SJCRH30 (cell line): ENCODE measurements around the gene FNDC8. TPM values are rescaled to one million over a fixed set of nuclear protein-coding genes. Genes with fewer than 3 reads are reported as not detected.
A peak's percentile ranks its signal among the peaks of the same experiment; 100 is the strongest.
"Not testable (repeated sequence)": the region's sequence is repeated elsewhere in the genome, so short reads cannot be mapped to it uniquely, and the experiment has no call there.

ENCODE experiments used
- DNase-seq, 2 experiments: peaks; one replicate each; pipeline ENCODE4 v3.0.0-alpha.2; 2015 to 2020
- H3K27ac ChIP-seq: fragments of 250-450 bp; sonication (Bioruptor Pico); 2 replicates; pipeline ENCODE4 v1.5.1; 2020; ENCODE audit warnings: mild to moderate bottlenecking, moderate library complexity
- H3K27me3 ChIP-seq: fragments of 250-450 bp; sonication (Bioruptor Pico); 2 replicates; pipeline ENCODE4 v1.5.1; 2020; ENCODE audit warnings: mild to moderate bottlenecking, moderate library complexity
- H3K36me3 ChIP-seq: fragments of 250-450 bp; sonication (Bioruptor Pico); 2 replicates; pipeline ENCODE4 v1.5.1; 2020; ENCODE audit warnings: mild to moderate bottlenecking, moderate library complexity
- H3K4me1 ChIP-seq: fragments of 250-450 bp; sonication (Bioruptor Pico); 2 replicates; pipeline ENCODE4 v1.5.1; 2020; ENCODE audit warnings: mild to moderate bottlenecking, moderate library complexity
- H3K4me3 ChIP-seq: fragments of 250-450 bp; sonication (Bioruptor Pico); 2 replicates; pipeline ENCODE4 v1.5.1; 2020; ENCODE audit warnings: mild to moderate bottlenecking, moderate library complexity
- H3K9me3 ChIP-seq: fragments of 250-450 bp; sonication (Bioruptor Pico); replicated peaks from 2 replicates; pipeline ENCODE4 v1.5.1; 2020; ENCODE audit warnings: mild to moderate bottlenecking, moderate library complexity
- total RNA-seq: library from RNA; depleted of rRNA; stranded (reverse); fragments of >200 nt; shearing (Covaris generic); gene quantifications from 2 replicates; pipeline ENCODE4 v1.2.3, GENCODE V29; 2014

Gene FNDC8
- total RNA-seq, 1 experiment from 2014 or later, result not detected

DNA sequence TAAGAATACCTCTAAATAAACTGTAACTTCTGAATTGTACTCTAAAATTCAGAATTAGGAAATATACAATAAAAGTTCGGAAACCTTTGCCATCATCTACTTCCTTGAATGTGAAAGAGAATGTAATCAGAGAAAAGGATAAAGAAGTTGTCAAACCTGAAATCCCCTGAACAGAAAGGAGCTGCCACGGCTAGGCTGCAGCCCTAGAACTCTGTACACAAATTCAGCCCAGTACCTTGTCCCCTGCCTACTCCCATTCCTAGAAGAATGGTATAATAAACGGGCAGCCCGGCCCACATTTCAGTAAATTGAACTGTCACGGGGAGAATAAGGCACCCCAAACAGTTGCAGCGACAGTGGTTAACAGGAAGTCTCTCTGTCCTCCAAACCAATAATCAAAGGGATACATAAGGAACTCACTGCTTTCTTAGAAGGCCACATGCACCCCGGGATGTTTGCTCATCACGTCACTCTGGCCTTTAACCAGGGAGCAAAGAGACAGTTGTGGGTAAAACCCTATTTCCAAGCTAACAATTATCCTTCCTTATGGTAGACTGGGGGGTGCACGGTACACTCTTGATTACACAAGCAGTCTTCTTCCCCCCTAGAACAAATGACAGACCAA, 33.6 kb upstream of the FNDC8 start:
- H3K9me3 ChIP-seq, result no peaks in the 10 kb centered on the region
- DNase-seq, result peak in 1 of 2 experiments; percentile 35

GRCh38 chr17:35088356-35088880, 33.0 kb upstream of the FNDC8 start:
- no peaks in the 10 kb centered on the region for H3K27me3 ChIP-seq
- H3K27ac ChIP-seq, result peak overlapping the region; percentile 23; the same call in 1 of the 2 replicates
- H3K36me3 ChIP-seq, result no peaks in the 10 kb centered on the region
- peaks cover 7% of the 10 kb centered on the region; the same call in 1 of the 2 replicates for H3K4me1 ChIP-seq
- DNase-seq, result peak; percentile 58 to 71
- peak overlapping the region; percentile 91 for H3K4me3 ChIP-seq
- no peaks in the 10 kb centered on the region for H3K9me3 ChIP-seq

More for the DNA sequence above, 33.6 kb upstream of the FNDC8 start:
- H3K36me3 ChIP-seq, result no peaks in the 10 kb centered on the region
- peak overlapping the region; percentile 23; the same call in 1 of the 2 replicates for H3K27ac ChIP-seq
- H3K27me3 ChIP-seq, result no peaks in the 10 kb centered on the region
- peaks cover 11% of the 10 kb centered on the region for H3K4me1 ChIP-seq
- H3K4me3 ChIP-seq, result peak overlapping the region; percentile 91

DNA sequence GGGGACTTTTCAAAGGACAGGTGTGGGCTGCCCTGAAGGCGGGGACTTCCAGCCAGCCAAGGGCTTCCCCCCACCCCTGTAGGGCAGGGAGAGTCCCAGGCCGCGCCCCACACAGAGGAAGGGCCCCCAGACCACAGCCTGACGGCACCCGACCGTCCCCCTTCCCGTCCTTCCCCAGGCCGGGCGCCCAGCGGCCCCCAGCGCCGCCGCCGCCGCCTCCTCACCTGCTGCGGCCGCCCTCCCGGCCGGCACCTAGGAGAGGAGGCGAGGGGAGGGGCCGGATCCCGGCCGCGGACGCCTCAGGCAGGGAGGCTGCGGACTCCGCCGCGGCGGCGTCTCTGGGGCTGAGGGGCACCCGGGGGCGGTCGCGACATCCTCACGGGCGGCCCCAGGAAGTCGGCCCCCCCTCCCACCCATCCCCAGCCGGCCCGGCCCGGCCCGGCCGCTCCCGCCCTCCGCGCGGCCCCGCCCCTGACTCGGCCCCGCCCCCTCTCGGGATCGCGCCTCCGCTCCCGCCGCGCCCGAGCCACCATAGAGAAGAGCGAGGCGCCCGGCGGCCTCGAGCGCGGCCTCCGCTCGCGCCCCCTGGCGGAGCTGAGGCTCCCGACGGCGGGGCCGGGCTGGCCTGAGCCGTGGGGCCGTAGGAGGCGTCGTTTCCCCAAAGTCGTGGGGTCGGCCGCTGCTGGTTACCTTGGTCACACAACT, 32.4 kb upstream of the FNDC8 start:
- no peaks in the 10 kb centered on the region for H3K27me3 ChIP-seq
- DNase-seq, result peak; percentile 78 to 89
- peak overlapping the region; percentile 27 for H3K27ac ChIP-seq
- no peaks in the 10 kb centered on the region for H3K36me3 ChIP-seq
- H3K9me3 ChIP-seq, result no peaks in the 10 kb centered on the region
- peaks cover 7% of the 10 kb centered on the region; the same call in 1 of the 2 replicates for H3K4me1 ChIP-seq
- H3K4me3 ChIP-seq, result peak overlapping the region; percentile 91

DNA sequence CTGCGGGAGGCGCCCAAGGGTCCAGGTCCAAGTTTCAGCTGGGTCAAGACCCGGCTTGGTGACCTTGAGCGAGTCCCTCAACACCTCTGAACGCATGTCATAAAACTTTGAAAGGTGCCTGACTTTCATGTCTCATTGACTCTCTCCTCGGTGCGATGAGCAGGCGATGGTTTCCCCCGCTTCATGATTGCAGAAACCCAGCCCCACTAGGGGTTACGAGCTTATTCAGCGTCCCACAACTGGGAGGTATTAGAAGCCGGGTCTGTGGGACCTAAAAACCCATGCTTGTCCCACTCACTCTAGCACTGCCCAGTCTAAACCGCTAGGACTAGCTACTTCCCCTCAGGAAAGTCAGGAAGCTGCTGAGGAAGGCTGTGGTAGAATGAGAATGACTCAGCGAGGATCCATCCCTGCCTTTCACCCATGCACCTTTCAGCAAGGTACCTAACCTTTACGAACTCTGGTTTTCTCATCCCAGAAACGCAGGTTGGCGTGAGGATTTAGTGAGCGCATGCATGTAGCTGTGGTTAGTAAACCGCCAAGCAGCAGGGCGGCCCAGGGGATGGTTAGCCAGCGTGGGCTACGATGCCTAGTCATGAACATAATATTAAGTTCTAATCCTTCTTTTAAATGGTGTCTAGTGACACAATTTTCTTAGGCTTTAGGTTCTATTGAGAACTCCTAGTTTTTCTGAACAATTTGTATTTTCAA, 31.7 kb upstream of the FNDC8 start:
- Histone ChIP-seq H3K27ac (peak overlapping the region; percentile 27), H3K9me3 (no peaks in the 10 kb centered on the region), H3K4me3 (peak overlapping the region; percentile 91), H3K4me1 (peaks cover 7% of the 10 kb centered on the region; the same call in 1 of the 2 replicates), H3K36me3 (no peaks in the 10 kb centered on the region), H3K27me3 (no peaks in the 10 kb centered on the region)
- DNase-seq, result peak; percentile 13 to 51

DNA sequence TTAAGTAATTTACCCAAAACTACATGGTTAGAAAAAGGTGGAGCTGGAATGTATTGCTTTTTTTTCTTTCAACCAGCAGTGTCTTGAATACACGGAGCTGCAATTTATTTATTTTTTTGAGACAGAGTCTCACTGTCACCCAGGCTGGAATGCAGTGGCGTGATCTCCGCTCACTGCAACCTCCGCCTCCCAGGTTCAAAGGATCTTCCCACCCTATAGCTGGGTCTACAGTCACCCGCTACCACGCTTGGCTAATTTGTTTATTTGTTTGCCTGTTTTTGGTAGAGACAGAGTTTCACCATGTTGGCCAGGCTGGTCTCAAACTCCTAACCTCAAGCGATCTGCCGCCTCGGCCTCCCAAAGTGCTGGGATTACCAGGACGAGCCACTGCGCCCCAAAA, 30.7 kb upstream of the FNDC8 start:
- H3K36me3 ChIP-seq, H3K27ac ChIP-seq, H3K4me1 ChIP-seq, DNase-seq, H3K4me3 ChIP-seq, H3K9me3 ChIP-seq, H3K27me3 ChIP-seq: not testable (repeated sequence)

DNA sequence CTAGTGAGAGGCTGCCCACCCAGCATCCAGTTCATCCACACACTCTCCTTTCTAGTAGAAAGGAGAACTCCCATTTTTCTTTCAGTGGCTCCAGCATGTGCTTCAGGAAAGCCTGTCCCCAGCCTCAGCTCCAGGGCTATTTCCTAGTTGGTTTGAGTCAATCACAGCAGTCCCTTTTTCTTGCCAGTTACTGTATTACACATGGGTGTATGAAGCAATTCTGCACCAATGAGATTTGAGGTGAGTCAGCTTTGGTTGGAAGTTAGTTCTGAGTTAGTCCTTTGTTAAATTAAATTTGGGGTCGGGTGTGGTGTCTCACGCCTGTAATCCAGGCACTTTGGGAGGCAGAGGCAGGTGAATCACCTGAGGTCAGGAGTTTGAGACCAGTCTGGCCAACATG, 26.5 kb upstream of the FNDC8 start:
- DNase-seq, result peak in 1 of 2 experiments; percentile 17
- no peak overlapping the region for H3K4me3 ChIP-seq
- H3K27me3 ChIP-seq, result no peaks in the 10 kb centered on the region
- peaks cover 2% of the 10 kb centered on the region; the same call in 1 of the 2 replicates for H3K4me1 ChIP-seq
- H3K36me3 ChIP-seq, result no peaks in the 10 kb centered on the region
- no peak overlapping the region for H3K27ac ChIP-seq
- H3K9me3 ChIP-seq, result no peaks in the 10 kb centered on the region

DNA sequence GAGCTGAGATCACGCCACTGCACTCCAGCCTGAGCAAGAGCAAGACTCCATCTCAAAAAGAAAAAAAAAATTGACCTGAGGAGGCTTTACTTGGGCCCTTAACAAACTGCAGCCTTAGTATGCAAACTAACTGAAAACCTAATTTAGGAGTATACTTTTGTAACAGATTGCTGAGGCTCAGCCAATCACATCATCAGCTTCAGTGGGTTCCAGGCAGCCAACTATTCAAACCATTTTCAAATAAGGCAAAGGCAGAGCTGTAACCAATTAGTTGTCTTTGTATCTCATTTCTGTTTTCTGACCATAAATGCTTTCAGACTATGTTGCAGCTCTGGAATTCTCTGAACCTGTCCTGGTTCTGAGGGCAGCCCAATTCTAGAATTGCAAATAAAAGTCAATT, 25.7 kb upstream of the FNDC8 start:
- Histone ChIP-seq H3K27me3 (no peaks in the 10 kb centered on the region), H3K4me1 (no peaks in the 10 kb centered on the region), H3K4me3 (no peak overlapping the region), H3K36me3 (0 out of 2 replicates have a peak, but pooled peaks cover 3% of the 10 kb centered on the region), H3K27ac (no peak overlapping the region), H3K9me3 (no peaks in the 10 kb centered on the region)
- DNase-seq, result no peak

DNA sequence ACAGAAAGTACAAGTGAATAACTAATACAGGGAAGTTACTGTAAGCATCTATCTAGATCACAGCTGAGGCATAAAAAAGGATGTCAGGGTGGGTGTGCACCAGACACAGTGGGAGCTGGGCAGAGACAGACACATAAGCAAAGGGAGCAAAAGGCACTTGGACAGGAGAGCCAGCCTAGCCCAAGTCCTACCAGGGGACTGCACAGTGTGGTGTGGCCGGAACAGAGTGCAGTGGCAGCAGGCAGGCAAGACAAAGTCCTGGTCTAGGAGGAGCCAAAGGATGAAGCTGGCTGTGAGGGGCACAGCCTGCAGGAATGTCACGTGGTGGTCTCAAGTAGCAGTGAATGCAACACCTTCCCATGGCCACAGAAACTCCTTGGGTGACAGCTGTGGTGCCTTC, 23.6 kb upstream of the FNDC8 start:
- Histone ChIP-seq H3K9me3 (no peaks in the 10 kb centered on the region), H3K27me3 (no peaks in the 10 kb centered on the region), H3K4me3 (no peak overlapping the region), H3K27ac (no peak overlapping the region), H3K36me3 (peaks cover 6% of the 10 kb centered on the region; the same call in 1 of the 2 replicates), H3K4me1 (no peaks in the 10 kb centered on the region)
- DNase-seq, result no peak

DNA sequence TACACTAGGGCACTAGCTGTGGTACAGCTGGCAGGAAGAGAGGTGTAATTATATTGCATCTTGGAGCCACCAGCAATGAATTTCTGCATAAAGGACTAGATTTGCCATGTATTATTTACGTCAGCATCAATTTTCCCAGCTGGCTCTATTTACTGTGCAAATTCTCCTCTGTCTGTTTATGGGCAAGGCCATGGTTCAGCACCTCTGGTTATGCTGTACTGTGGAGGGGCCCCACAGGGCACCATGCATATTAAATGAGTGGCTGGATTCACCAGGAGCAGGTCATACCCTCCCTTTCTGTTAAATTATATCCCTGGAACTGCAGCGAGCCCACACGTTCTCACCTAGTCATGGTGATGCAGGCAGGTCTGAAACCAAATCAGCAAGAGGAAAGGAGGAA, 21.5 kb upstream of the FNDC8 start:
- H3K27ac ChIP-seq, result no peak overlapping the region
- no peaks in the 10 kb centered on the region for H3K4me1 ChIP-seq
- peaks cover 6% of the 10 kb centered on the region; the same call in 1 of the 2 replicates for H3K36me3 ChIP-seq
- H3K4me3 ChIP-seq, result no peak overlapping the region
- H3K27me3 ChIP-seq, result no peaks in the 10 kb centered on the region
- no peak for DNase-seq
- H3K9me3 ChIP-seq, result no peaks in the 10 kb centered on the region

DNA sequence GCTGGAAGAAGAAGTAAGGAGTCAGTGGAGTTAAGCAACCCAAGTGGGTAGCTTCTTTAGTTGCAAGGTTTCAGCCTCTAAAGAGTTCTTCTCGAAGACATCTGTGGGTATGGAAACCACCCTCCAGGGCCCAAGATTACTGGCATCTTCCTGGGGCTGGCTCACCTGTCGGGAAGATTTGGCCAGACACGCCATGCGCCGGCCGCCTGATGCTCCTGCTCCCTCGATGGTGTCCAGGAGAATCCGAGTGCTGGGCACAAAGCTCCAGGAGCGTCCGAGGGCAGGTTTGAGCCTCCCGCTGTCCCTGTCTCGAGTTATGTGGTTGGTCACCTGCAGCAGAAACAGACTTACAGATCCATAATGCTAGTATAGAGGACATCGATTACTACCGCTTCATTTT, 20.4 kb upstream of the FNDC8 start:
- Histone ChIP-seq H3K27ac (no peak overlapping the region), H3K4me1 (no peaks in the 10 kb centered on the region), H3K36me3 (peaks cover 11% of the 10 kb centered on the region), H3K27me3 (no peaks in the 10 kb centered on the region), H3K4me3 (no peak overlapping the region), H3K9me3 (no peaks in the 10 kb centered on the region)
- no peak for DNase-seq

DNA sequence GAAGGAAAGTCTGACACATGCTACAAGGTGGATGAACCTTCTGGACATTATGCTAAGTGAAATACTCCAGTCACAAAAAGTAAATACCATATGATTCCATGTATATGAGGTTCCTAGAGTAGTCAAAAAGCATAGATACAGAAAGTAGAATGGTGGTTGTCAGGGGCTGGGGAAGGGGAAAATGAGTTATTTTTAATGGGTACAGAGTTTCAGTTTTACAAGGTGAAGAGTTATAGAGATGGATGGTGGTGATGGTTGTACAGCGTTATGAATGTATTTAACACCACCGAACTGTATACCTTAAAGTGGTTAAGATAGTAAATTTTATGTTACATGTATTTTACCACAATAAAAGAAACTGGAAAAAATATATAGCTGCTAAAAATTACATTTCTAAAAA, 19.7 kb upstream of the FNDC8 start:
- no peak for DNase-seq
- Histone ChIP-seq H3K4me1 (no peaks in the 10 kb centered on the region), H3K27ac (no peak overlapping the region), H3K27me3 (no peaks in the 10 kb centered on the region), H3K4me3 (no peak overlapping the region), H3K36me3 (peaks cover 12% of the 10 kb centered on the region), H3K9me3 (no peaks in the 10 kb centered on the region)

DNA sequence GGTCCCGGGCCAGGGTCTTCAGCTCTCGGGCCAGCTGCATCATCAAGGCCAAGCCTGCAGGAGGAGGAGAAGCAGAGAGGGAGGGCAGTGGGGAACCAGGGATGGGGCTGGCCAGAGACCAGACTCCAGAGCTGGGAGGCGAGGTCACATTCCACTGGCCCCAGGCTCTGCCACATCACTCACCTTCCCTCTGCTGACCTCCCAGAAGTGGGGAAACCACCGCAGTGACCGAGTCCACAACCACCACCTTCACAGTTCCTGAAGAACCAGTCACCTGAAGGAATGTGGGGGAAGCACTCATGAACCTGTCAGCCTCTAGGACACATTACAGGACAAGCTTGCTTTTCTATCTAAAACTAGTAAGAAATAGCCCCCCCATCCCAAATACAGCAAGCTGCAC, 18.1 kb upstream of the FNDC8 start:
- Histone ChIP-seq H3K36me3 (peaks cover 12% of the 10 kb centered on the region), H3K27me3 (no peaks in the 10 kb centered on the region), H3K4me3 (no peak overlapping the region), H3K27ac (no peak overlapping the region), H3K4me1 (no peaks in the 10 kb centered on the region), H3K9me3 (no peaks in the 10 kb centered on the region; the same call in 1 of the 2 replicates)
- DNase-seq, result no peak

DNA sequence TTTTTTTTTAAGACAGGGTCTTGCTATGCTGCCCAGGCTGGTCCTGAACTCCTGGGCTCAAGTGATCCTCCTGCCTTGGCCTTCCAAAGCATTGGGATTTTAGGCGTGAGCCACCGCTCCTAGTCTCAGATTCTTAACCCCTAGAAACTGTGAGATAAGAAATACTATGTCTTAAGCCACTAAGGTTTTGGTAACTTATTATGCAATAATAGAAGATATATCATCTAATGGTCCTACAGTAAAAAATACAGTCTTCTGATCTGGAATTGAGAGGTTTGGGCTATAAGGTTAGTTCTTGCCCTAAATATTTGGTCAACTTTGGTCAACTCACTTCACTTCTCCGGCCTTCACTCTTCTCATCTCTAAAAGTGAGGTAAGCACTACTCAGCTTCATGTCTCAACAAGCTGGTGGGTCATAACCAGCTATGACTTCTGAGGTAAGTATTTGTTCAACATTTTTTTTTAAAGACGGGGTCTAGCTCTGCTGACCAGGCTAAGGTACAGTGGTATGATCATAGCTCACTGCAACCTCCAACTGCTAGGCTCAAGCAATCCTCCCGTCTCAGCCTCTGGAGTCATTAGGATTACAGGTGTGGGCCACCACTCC, 16.5 kb upstream of the FNDC8 start:
- H3K36me3 ChIP-seq, result peaks cover 12% of the 10 kb centered on the region
- no peaks in the 10 kb centered on the region for H3K27me3 ChIP-seq
- no peaks in the 10 kb centered on the region; the same call in 1 of the 2 replicates for H3K9me3 ChIP-seq
- no peak overlapping the region for H3K27ac ChIP-seq
- no peak for DNase-seq
- no peaks in the 10 kb centered on the region for H3K4me1 ChIP-seq
- H3K4me3 ChIP-seq, result no peak overlapping the region

DNA sequence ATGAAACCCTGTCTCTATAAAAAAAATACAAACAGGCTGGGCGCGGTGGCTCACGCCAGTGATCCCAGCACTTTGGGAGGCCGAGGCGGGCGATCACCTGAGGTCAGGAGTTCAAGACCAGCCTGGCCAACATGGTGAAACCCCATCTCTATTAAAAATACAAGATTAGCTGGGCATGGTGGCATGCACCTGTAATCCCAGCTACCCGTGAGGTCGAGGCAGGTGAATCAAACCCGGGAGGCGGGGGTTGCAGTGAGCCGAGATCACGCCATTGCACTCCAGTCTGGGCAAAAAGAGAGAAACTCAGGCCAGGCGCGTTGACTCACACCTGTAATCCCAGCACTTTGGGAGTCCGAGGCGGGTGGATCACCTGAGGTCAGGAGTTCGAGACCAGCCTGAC, 10.6 kb upstream of the FNDC8 start:
- not testable (repeated sequence) for H3K4me1 ChIP-seq, H3K27ac ChIP-seq, H3K27me3 ChIP-seq, H3K4me3 ChIP-seq, DNase-seq, H3K9me3 ChIP-seq, H3K36me3 ChIP-seq
